ENCODE results near the gene RAPGEF3. TPM values are rescaled to one million over a fixed set of nuclear protein-coding genes. Genes with fewer than 3 reads are reported as not detected.

Gene RAPGEF3
- total RNA-seq, 1 experiment from 2014 or later: 5.7 TPM

- CTCF ChIA-PET: interaction anchor here (5.4 kb wide), 1 partner anchor 93 kb away, joined by 31 read pairs; no protein-coding TSS in a partner anchor
- intact Hi-C loops (cut with micrococcal nuclease; ENCODE audit: unreplicated experiment): no loop called here
- no peaks in the 10 kb centered on the region for H3K36me3 ChIP-seq (ENCODE audit: low read depth)
- H3K4me1 ChIP-seq (replicated peaks; ENCODE audit: insufficient read depth): peaks cover 13% of the 10 kb centered on the region
- TF ChIP-seq CTCF (conservative IDR thresholded peaks at IDR 0.05) (no peak), EZH2 (IDR thresholded peaks at IDR 0.05; ENCODE audit: low read depth) (no peak)
- no peaks in the 10 kb centered on the region for H3K79me2 ChIP-seq (ENCODE audit: low read depth)
- no TSS peak for BruUV-seq (replicated peaks)
- H2AFZ ChIP-seq: no peak overlapping the region
- no peak overlapping the region for H3K27ac ChIP-seq
- no peaks in the 10 kb centered on the region for H3K9me2 ChIP-seq (ENCODE audit: insufficient read depth)
- no peak for DNase-seq
- no peaks in the 10 kb centered on the region for H4K20me1 ChIP-seq (ENCODE audit: insufficient read depth)
- H3F3A ChIP-seq (ENCODE audit: insufficient read depth, low read depth): peaks cover 10% of the 10 kb centered on the region
- no peaks in the 10 kb centered on the region for H3K27me3 ChIP-seq (ENCODE audit: insufficient read depth, low read depth)
- POLR2A ChIA-PET (ENCODE audit: unreplicated experiment): no interaction called here
- no peak overlapping the region for H3K4me2 ChIP-seq
- H3K4me3 ChIP-seq: no peak overlapping the region
- H3K9me3 ChIP-seq (ENCODE audit: insufficient read depth, low read depth): no peaks in the 10 kb centered on the region
These were observed 13.1 kb downstream of the RAPGEF3 start for GRCh38 chr12:47745485-47746041.

GRCh38 chr12:47744778-47745436, 13.8 kb downstream of the RAPGEF3 start:
- ChIA-PET CTCF (interaction anchor here (0.6 to 5.4 kb wide), 5 partner anchors 15 to 94 kb away, joined by 3 to 31 read pairs (median 3); no protein-coding TSS in a partner anchor), POLR2A (ENCODE audit: unreplicated experiment) (interaction anchor here (0.7 kb wide), 1 partner anchor 10 kb away, joined by 3 read pairs; no protein-coding TSS in a partner anchor)
- H3K4me1 ChIP-seq (replicated peaks; ENCODE audit: insufficient read depth): peaks cover 8% of the 10 kb centered on the region
- no peaks in the 10 kb centered on the region for H3K9me2 ChIP-seq (ENCODE audit: insufficient read depth)
- no peaks in the 10 kb centered on the region for H3K27me3 ChIP-seq (ENCODE audit: insufficient read depth, low read depth)
- DNase-seq: no peak
- H3K79me2 ChIP-seq (ENCODE audit: low read depth): no peaks in the 10 kb centered on the region
- no TSS peak for BruUV-seq (replicated peaks)
- no peak overlapping the region for H3K27ac ChIP-seq
- H3K9me3 ChIP-seq (ENCODE audit: insufficient read depth, low read depth): no peaks in the 10 kb centered on the region
- H3K4me3 ChIP-seq: no peak overlapping the region
- no peak for TF ChIP-seq CTCF (conservative IDR thresholded peaks at IDR 0.05)
- TF ChIP-seq EZH2 (IDR thresholded peaks at IDR 0.05; ENCODE audit: low read depth): no peak
- intact Hi-C loops (cut with micrococcal nuclease; ENCODE audit: unreplicated experiment): loop anchor here (1.0 kb wide), 3 partner anchors 22 to 92 kb away; no protein-coding TSS in a partner anchor
- no peak overlapping the region for H3K4me2 ChIP-seq
- H3F3A ChIP-seq (ENCODE audit: insufficient read depth, low read depth): peaks cover 10% of the 10 kb centered on the region
- no peak overlapping the region for H2AFZ ChIP-seq
- no peaks in the 10 kb centered on the region for H3K36me3 ChIP-seq (ENCODE audit: low read depth)
- no peaks in the 10 kb centered on the region for H4K20me1 ChIP-seq (ENCODE audit: insufficient read depth)

DNA sequence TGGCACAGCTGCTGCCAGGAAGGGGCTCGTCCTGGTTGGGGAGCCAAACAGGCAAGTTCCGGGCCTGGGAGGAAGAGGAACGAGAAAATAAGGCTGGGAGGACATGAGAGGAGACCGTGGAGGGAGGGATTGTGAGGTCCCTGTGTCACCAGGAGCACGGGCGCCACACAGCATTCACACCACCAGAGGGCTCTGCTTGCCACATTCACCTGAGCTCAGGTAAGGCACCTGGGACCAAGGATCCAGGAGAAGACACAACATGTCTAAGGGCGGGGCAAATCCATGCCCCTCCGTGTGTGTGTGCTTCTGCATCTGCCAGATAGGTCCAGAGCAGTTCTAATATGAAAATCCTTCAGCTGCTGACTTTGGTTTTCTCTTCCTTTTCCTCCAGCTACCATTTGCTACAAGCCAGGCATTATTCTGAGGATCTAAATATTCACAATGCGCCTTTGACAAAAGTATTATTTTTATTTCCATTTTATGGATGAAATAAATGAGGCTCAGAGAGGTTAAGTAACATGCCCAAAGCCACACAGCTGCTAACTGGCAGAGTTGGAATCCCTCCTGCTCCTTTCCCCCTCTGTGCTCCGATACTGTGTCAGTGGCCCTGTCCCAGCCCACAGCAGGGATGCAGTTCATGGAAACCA, 14.6 kb downstream of the RAPGEF3 start:
- Histone ChIP-seq H4K20me1 (ENCODE audit: insufficient read depth) (no peaks in the 10 kb centered on the region), H3K79me2 (ENCODE audit: low read depth) (no peaks in the 10 kb centered on the region), H3K27me3 (ENCODE audit: insufficient read depth, low read depth) (no peaks in the 10 kb centered on the region), H3K4me2 (peak overlapping the region; percentile 4; the same call in 1 of the 2 replicates), H3K36me3 (ENCODE audit: low read depth) (no peaks in the 10 kb centered on the region), H3F3A (ENCODE audit: insufficient read depth, low read depth) (peaks cover 10% of the 10 kb centered on the region), H3K9me2 (ENCODE audit: insufficient read depth) (no peaks in the 10 kb centered on the region), H2AFZ (no peak overlapping the region), H3K27ac (no peak overlapping the region), H3K4me1 (replicated peaks; ENCODE audit: insufficient read depth) (peaks cover 8% of the 10 kb centered on the region), H3K4me3 (no peak overlapping the region), H3K9me3 (ENCODE audit: insufficient read depth, low read depth) (no peaks in the 10 kb centered on the region)
- BruUV-seq (replicated peaks): no TSS peak
- ChIA-PET CTCF (interaction anchor here (0.6 to 5.4 kb wide), 8 partner anchors 9 to 95 kb away, joined by 3 to 31 read pairs (median 4); no protein-coding TSS in a partner anchor), POLR2A (ENCODE audit: unreplicated experiment) (interaction anchor here (0.7 kb wide), 1 partner anchor 10 kb away, joined by 3 read pairs; no protein-coding TSS in a partner anchor)
- TF ChIP-seq EZH2 (IDR thresholded peaks at IDR 0.05; ENCODE audit: low read depth): no peak
- TF ChIP-seq CTCF (conservative IDR thresholded peaks at IDR 0.05): peak; percentile 88
- peak; percentile 73 to 81 for DNase-seq
- intact Hi-C loops (cut with micrococcal nuclease; ENCODE audit: unreplicated experiment): loop anchor here (1.0 kb wide), 3 partner anchors 23 to 93 kb away; no protein-coding TSS in a partner anchor

All from PC-9 (cell line).